Measurements from ENCODE around the gene ENTREP3.

DNA sequence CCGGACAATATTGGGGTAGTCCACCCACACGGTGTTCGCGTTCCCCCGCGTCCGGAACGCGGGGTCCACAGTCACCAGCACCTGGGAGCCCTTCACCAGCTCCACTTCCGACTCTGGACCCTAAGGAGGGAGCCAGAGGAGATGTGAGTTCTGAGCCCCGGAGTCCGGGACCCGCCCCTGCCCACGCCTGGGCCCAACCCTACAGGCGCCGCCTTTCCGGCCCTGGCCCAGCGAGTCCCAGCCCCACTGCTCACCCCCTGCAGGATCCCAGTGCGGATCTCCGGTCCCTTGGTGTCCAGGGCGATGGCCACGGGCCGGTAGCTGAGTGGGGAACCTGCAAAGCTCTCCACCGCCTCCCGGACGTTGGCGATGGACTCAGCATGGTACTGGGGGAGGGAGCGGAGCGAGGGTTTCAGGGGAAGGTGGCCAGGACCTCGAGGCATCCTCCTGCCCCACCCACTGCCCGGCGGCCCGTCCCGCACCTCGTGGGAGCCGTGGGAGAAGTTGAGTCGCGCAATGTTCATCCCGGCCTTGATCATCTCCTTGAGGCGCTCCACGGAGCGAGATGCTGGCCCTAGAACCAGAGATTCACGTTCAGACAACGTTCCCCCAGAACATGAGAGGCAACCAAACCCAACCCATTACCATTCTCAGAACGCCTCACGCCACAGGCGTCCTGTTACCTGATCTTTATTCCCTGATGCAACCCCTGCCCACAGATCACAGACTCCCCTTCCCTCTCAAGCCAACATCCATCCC, 40.1 kb upstream of the ENTREP3 start:
- TF ChIP-seq, protein P1, sequence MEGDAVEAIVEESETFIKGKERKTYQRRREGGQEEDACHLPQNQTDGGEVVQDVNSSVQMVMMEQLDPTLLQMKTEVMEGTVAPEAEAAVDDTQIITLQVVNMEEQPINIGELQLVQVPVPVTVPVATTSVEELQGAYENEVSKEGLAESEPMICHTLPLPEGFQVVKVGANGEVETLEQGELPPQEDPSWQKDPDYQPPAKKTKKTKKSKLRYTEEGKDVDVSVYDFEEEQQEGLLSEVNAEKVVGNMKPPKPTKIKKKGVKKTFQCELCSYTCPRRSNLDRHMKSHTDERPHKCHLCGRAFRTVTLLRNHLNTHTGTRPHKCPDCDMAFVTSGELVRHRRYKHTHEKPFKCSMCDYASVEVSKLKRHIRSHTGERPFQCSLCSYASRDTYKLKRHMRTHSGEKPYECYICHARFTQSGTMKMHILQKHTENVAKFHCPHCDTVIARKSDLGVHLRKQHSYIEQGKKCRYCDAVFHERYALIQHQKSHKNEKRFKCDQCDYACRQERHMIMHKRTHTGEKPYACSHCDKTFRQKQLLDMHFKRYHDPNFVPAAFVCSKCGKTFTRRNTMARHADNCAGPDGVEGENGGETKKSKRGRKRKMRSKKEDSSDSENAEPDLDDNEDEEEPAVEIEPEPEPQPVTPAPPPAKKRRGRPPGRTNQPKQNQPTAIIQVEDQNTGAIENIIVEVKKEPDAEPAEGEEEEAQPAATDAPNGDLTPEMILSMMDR (IDR thresholded peaks at IDR 0.05) = no peak
- TF ChIP-seq POLR2A (IDR thresholded peaks at IDR 0.05) = no peak

Data from heart left ventricle (tissue), 13 donors.